ENCODE data around the gene ARHGEF11. TPM values are rescaled to one million over a fixed set of nuclear protein-coding genes. Genes with fewer than 3 reads are reported as not detected.
A peak's percentile ranks its signal among the peaks of the same experiment; 100 is the strongest.

The ARHGEF11 gene
- total RNA-seq, 1 experiment from 2014 or later: 41.1 TPM

GRCh38 chr1:156937883-156938282 lies 107.7 kb downstream of the ARHGEF11 start:
- Histone ChIP-seq H3K9me3 (ENCODE audit: control insufficient read depth, low read depth, low read length) (no peaks in the 10 kb centered on the region), H2BK20ac (ENCODE audit: low read depth, low read length, poor library complexity, severe bottlenecking) (no peak overlapping the region), H3K4me2 (ENCODE audit: insufficient read depth, insufficient read length, low read length) (no peak overlapping the region), H3K27ac (ENCODE audit: insufficient read length, low read depth, low read length) (no peak overlapping the region), H4K91ac (ENCODE audit: insufficient read length, low read depth, low read length) (no peak overlapping the region), H3K23me2 (ENCODE audit: insufficient read length, low read depth, low read length, poor library complexity, severe bottlenecking) (no peaks in the 10 kb centered on the region), H3K14ac (ENCODE audit: insufficient read depth, low read length) (no peak overlapping the region), H3K18ac (ENCODE audit: insufficient read length, low read depth, low read length) (no peak overlapping the region), H3K79me2 (ENCODE audit: insufficient read depth, low read length) (no peaks in the 10 kb centered on the region), H3K4me1 (ENCODE audit: insufficient read depth, low read length) (no peaks in the 10 kb centered on the region), H3K27me3 (ENCODE audit: insufficient read depth, low read length) (no peaks in the 10 kb centered on the region), H2BK15ac (ENCODE audit: low read depth, low read length) (no peak overlapping the region), H2BK12ac (ENCODE audit: insufficient read length, low read depth, low read length) (no peak overlapping the region), H3K79me1 (ENCODE audit: insufficient read depth, low read depth, low read length, poor library complexity, severe bottlenecking) (no peaks in the 10 kb centered on the region), H4K8ac (replicated peaks; ENCODE audit: insufficient read length, low read depth, low read length) (no peak overlapping the region), H2BK120ac (ENCODE audit: low read depth, low read length, poor library complexity, severe bottlenecking) (no peak overlapping the region), H3K23ac (ENCODE audit: insufficient read length, low read depth, low read length) (no peak overlapping the region), H4K5ac (ENCODE audit: insufficient read length, low read depth, low read length) (no peak overlapping the region), H2BK5ac (ENCODE audit: insufficient read length, low read length) (no peak overlapping the region), H2AK5ac (ENCODE audit: insufficient read length, low read length) (no peak overlapping the region), H3K9ac (ENCODE audit: extremely low read depth, insufficient read length, low read length) (no peak overlapping the region), H3T11ph (ENCODE audit: low read length) (no peak overlapping the region), H4K20me1 (ENCODE audit: control insufficient read depth, insufficient read depth, insufficient read length) (no peaks in the 10 kb centered on the region), H3K4ac (ENCODE audit: low read depth, low read length) (no peak overlapping the region), H3K56ac (ENCODE audit: insufficient read length, low read depth, low read length) (no peak overlapping the region), H2AFZ (ENCODE audit: low read length) (no peak overlapping the region)
- Mint-ChIP-seq H3K9me3 (no peaks in the 10 kb centered on the region), H3K4me3 (no peak overlapping the region; a peak in 1 of 5 replicates), H3K4me1 (peaks cover 16 to 22% of the 10 kb centered on the region in 2 experiments), H3K27me3 (ENCODE audit: low read depth) (no peaks in the 10 kb centered on the region; the same call in 1 of the 2 replicates), H3K27ac (peak overlapping the region in 1 of 3 experiments; percentile 70; a peak in 1 of 7 replicates), H3K36me3 (ENCODE audit: insufficient read depth in 1 of 3, low read depth in 3 of 3) (peaks cover 20 to 73% (median 71%) of the 10 kb centered on the region in 3 experiments)
- no peak for DNase-seq
- no CpG with 5 or more reads among the region's 8 CpGs for WGBS (ENCODE audit: extremely low coverage, insufficient read length, low lambda C conversion rate)
- TF ChIP-seq CTCF (conservative IDR thresholded peaks at IDR 0.05): no peak

Data from H9 (cell line).